NCI-H82 (cell line): ENCODE data around the gene PLD1.

Experiments used
- DNase-seq: peaks from one replicate; lab custom pipeline; 2025; lab: John Stamatoyannopoulos, UW

Gene PLD1

GRCh38 chr3:171792531-171792930, 17.8 kb downstream of the PLD1 start:
- no peak for DNase-seq

- DNase-seq: no peak
Observed at GRCh38 chr3:171791692-171792076, 18.6 kb downstream of the PLD1 start.

- peak; percentile 48 for DNase-seq
Observed at GRCh38 chr3:171790898-171791691, 19.2 kb downstream of the PLD1 start.

- peak; percentile 48 for DNase-seq
Observed at GRCh38 chr3:171790574-171790897, 19.7 kb downstream of the PLD1 start.

- peak; percentile 74 for DNase-seq
Observed at GRCh38 chr3:171789759-171790505, 20.4 kb downstream of the PLD1 start.

GRCh38 chr3:171788546-171789351, 21.5 kb downstream of the PLD1 start:
- peak; percentile 16 for DNase-seq

GRCh38 chr3:171786997-171787396, 23.3 kb downstream of the PLD1 start:
- no peak for DNase-seq

GRCh38 chr3:171784937-171785336, 25.3 kb downstream of the PLD1 start:
- DNase-seq: no peak

- DNase-seq: no peak
Observed at GRCh38 chr3:171784387-171784786, 25.9 kb downstream of the PLD1 start.

- no peak for DNase-seq
Observed at GRCh38 chr3:171783626-171784025, 26.7 kb downstream of the PLD1 start.

- no peak for DNase-seq
Observed at GRCh38 chr3:171783086-171783485, 27.2 kb downstream of the PLD1 start.

- DNase-seq: no peak
Observed at GRCh38 chr3:171782617-171783016, 27.7 kb downstream of the PLD1 start.

GRCh38 chr3:171781711-171782127, 28.6 kb downstream of the PLD1 start:
- DNase-seq: no peak

- DNase-seq: no peak
Observed at GRCh38 chr3:171778493-171778892, 31.8 kb downstream of the PLD1 start.

- DNase-seq: no peak
Observed at GRCh38 chr3:171777596-171777995, 32.7 kb downstream of the PLD1 start.

- no peak for DNase-seq
Observed at GRCh38 chr3:171776839-171777583, 33.3 kb downstream of the PLD1 start.

- DNase-seq: no peak
Observed at GRCh38 chr3:171776411-171776810, 33.9 kb downstream of the PLD1 start.

GRCh38 chr3:171775943-171776342, 34.3 kb downstream of the PLD1 start:
- DNase-seq: no peak

- DNase-seq: peak; percentile 30
Observed at GRCh38 chr3:171774521-171774920, 35.8 kb downstream of the PLD1 start.

- peak; percentile 82 for DNase-seq
Observed at GRCh38 chr3:171772427-171773056, 37.7 kb downstream of the PLD1 start.
